ENCODE measurements around the gene GIPC3. TPM values are rescaled to one million over a fixed set of nuclear protein-coding genes. Genes with fewer than 3 reads are reported as not detected.

The GIPC3 gene
- total RNA-seq, 1 experiment from 2014 or later = 0.34 TPM

DNA sequence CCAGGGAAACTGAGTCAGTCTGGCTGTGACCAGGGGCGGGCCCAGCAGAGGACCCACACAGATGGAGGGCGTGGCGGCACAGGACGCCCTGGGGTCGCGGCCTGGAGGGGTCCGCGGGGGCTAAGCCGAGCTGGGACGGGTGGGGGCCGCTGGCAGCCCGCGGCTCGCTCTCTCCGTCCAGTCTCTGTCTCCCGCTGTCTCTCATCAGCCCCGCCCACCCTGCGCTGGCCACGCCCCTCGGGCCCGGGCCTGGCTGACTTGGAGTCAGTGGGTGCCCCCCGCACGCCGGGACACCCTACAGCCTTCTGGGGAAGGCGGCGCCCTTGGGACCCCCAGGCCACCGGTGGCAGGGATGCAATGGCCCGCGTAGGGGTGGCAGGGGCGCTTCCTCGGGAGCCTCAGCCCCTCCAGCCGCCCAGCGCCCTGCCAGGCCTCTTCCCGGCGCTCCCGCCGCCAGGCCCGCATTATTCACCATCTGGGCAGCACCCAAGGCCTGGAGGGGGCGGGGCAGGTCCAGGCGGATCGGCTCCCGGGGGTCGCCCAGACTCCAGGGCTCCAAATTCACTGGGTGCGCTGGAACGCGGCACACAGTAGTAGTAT is 21.5 kb downstream of the GIPC3 start, which contains the start of gene TBXA2R:
Gene TBXA2R, minus strand, starts transcription at position 186 of the 600 bp plus-strand sequence. CDS start 6,241 bp downstream, outside the sequence.
- CTCF ChIA-PET = interaction anchor here (0.7 kb wide), 1 partner anchor 381 kb away, joined by 7 read pairs; no protein-coding TSS in a partner anchor
- peak; percentile 72 for DNase-seq (ENCODE audit: low spot score)
- TF ChIP-seq, protein P1, sequence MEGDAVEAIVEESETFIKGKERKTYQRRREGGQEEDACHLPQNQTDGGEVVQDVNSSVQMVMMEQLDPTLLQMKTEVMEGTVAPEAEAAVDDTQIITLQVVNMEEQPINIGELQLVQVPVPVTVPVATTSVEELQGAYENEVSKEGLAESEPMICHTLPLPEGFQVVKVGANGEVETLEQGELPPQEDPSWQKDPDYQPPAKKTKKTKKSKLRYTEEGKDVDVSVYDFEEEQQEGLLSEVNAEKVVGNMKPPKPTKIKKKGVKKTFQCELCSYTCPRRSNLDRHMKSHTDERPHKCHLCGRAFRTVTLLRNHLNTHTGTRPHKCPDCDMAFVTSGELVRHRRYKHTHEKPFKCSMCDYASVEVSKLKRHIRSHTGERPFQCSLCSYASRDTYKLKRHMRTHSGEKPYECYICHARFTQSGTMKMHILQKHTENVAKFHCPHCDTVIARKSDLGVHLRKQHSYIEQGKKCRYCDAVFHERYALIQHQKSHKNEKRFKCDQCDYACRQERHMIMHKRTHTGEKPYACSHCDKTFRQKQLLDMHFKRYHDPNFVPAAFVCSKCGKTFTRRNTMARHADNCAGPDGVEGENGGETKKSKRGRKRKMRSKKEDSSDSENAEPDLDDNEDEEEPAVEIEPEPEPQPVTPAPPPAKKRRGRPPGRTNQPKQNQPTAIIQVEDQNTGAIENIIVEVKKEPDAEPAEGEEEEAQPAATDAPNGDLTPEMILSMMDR (conservative IDR thresholded peaks at IDR 0.05; ENCODE audit: low read depth, low read length) = no peak
- no peak for TF ChIP-seq EZH2 (IDR thresholded peaks at IDR 0.05; ENCODE audit: borderline replicate concordance, low read depth, low read length, poor library complexity, severe bottlenecking)
- Histone ChIP-seq H3K36me3 (ENCODE audit: insufficient read depth, low read length, poor library complexity, severe bottlenecking) (peaks cover 5% of the 10 kb centered on the region), H3K9me3 (ENCODE audit: low read depth, low read length, poor library complexity, severe bottlenecking) (no peaks in the 10 kb centered on the region), H3K27ac (ENCODE audit: low read depth, low read length, poor library complexity, severe bottlenecking) (no peak within 1 kb of the TSS), H3K4me3 (ENCODE audit: low read depth, low read length, poor library complexity, severe bottlenecking) (peak within 1 kb of the TSS; percentile 31), H3K27me3 (replicated peaks; ENCODE audit: insufficient read depth, low read depth, low read length, poor library complexity) (no peaks in the 10 kb centered on the region), H3K4me1 (ENCODE audit: insufficient read depth, low read length, poor library complexity, severe bottlenecking) (peaks cover 11% of the 10 kb centered on the region)
- POLR2A ChIA-PET (ENCODE audit: low non-redundant PET) = no interaction called here
- no TSS peak for BruUV-seq (replicated peaks)
- intact Hi-C loops (cut with micrococcal nuclease; ENCODE audit: unreplicated experiment) = no loop called here

DNA sequence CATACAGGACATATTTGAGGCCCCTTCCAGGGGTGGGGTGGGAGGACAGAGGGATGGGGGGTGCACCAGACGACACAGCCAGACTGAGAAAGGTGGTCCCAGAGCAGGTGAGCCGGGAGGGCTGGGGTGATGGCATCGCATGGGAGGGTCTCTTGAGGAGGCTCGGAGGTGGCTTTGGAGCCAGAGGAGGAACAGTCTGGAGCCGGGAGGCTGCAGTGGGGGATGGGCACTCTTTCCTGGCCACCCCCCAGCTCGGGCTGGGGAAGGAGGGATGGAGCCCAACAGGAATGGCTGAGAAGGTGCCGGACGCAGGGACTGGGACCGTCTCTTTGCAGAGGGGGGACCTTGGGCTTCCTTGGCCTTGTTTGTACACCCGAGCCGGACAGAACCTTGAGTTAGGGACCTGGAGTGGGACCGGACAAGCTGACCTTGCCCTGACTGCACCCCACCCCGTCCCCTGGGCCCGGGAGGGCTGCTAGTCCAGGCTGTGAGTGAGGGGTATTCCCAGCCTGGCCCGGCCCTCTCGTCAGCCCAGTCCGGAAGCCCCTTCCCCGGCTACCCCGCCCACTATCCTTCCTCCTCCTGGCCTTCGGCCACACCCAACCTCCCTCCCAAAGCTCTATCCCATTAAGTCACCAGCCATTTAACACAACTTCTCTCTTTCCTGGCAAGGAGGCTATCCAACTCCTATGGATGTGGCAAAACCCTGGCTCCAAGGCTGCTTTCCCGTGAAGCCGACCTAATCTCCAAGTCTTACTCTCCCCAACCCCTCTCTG is 22.2 kb downstream of the GIPC3 start:
- H3K27ac ChIP-seq (ENCODE audit: low read depth, low read length, poor library complexity, severe bottlenecking) = no peak overlapping the region
- POLR2A ChIA-PET (ENCODE audit: low non-redundant PET) = no interaction called here
- CTCF ChIA-PET = no interaction called here
- no TSS peak for BruUV-seq (replicated peaks)
- peaks cover 6% of the 10 kb centered on the region for H3K36me3 ChIP-seq (ENCODE audit: insufficient read depth, low read length, poor library complexity, severe bottlenecking)
- intact Hi-C loops (cut with micrococcal nuclease; ENCODE audit: unreplicated experiment) = no loop called here
- TF ChIP-seq, protein P1 (conservative IDR thresholded peaks at IDR 0.05; ENCODE audit: low read depth, low read length) = no peak
- TF ChIP-seq EZH2 (IDR thresholded peaks at IDR 0.05; ENCODE audit: borderline replicate concordance, low read depth, low read length, poor library complexity, severe bottlenecking) = no peak
- peak overlapping the region; percentile 31 for H3K4me3 ChIP-seq (ENCODE audit: low read depth, low read length, poor library complexity, severe bottlenecking)
- H3K9me3 ChIP-seq (ENCODE audit: low read depth, low read length, poor library complexity, severe bottlenecking) = no peaks in the 10 kb centered on the region
- no peaks in the 10 kb centered on the region for H3K27me3 ChIP-seq (replicated peaks; ENCODE audit: insufficient read depth, low read depth, low read length, poor library complexity)
- no peak for DNase-seq (ENCODE audit: low spot score)
- H3K4me1 ChIP-seq (ENCODE audit: insufficient read depth, low read length, poor library complexity, severe bottlenecking) = peaks cover 11% of the 10 kb centered on the region

DNA sequence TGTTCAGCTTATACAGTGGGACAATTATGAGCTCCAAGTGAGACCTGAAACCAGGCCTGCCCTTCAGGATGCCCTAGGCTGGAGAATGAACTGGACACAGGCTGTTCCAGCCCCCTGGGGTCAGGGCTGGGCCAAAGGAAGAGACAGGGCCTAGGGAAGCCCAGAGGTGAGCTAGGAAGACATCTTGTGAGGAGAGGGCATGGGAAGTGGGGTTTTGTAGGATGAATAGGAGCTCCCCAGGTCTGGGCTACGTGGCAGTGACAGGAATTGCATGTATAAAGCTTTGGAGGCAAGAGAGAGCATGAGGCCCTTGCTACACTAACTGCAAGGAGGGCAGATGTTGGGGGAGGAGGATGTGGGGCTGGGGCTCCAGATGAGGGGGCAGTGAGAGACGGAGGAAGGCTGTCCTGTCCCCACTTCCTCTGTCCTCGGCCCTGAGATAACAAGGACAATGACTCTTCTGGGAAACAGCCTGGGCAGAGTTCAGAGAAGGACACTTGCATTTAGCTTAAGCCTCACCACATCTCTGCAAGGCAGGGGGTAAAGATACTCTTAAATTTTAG is 22.9 kb downstream of the GIPC3 start:
- no peak overlapping the region for H3K4me3 ChIP-seq (ENCODE audit: low read depth, low read length, poor library complexity, severe bottlenecking)
- POLR2A ChIA-PET (ENCODE audit: low non-redundant PET) = no interaction called here

More for the DNA sequence above, 22.9 kb downstream of the GIPC3 start:
- H3K36me3 ChIP-seq (ENCODE audit: insufficient read depth, low read length, poor library complexity, severe bottlenecking) = peaks cover 6% of the 10 kb centered on the region
- BruUV-seq (replicated peaks) = no TSS peak
- H3K9me3 ChIP-seq (ENCODE audit: low read depth, low read length, poor library complexity, severe bottlenecking) = no peaks in the 10 kb centered on the region
- no peak overlapping the region for H3K27ac ChIP-seq (ENCODE audit: low read depth, low read length, poor library complexity, severe bottlenecking)
- H3K27me3 ChIP-seq (replicated peaks; ENCODE audit: insufficient read depth, low read depth, low read length, poor library complexity) = no peaks in the 10 kb centered on the region
- no peak for TF ChIP-seq EZH2 (IDR thresholded peaks at IDR 0.05; ENCODE audit: borderline replicate concordance, low read depth, low read length, poor library complexity, severe bottlenecking)
- TF ChIP-seq, protein P1 (conservative IDR thresholded peaks at IDR 0.05; ENCODE audit: low read depth, low read length) = no peak
- no peak for DNase-seq (ENCODE audit: low spot score)
- peaks cover 11% of the 10 kb centered on the region for H3K4me1 ChIP-seq (ENCODE audit: insufficient read depth, low read length, poor library complexity, severe bottlenecking)
- CTCF ChIA-PET = no interaction called here
- intact Hi-C loops (cut with micrococcal nuclease; ENCODE audit: unreplicated experiment) = no loop called here
